Upper lobe of left lung (tissue), 4 donors: ENCODE results near the gene PEA15.

Experiments
- CTCF ChIP-seq, 6 experiments: fragments of 450-650 bp in 4 of 6; fragments of 200-600 bp in 2 of 6; sonication (generic) in 2 of 6; IDR thresholded peaks; one replicate each; pipeline ENCODE4 v1.5.1; 2016 to 2019; ENCODE audit warnings: antibody characterized with exemption in 6 of 6
- EP300 ChIP-seq, 4 donors: sonication (generic); formaldehyde crosslinking; IDR thresholded peaks; one replicate each; pipeline ENCODE4 v1.5.1; 2017; ENCODE audit warnings: antibody characterized with exemption in 4 of 4, control low read depth in 2 of 4

- TF ChIP-seq EP300 (IDR thresholded peaks at IDR 0.05) (no peak), CTCF (IDR thresholded peaks at IDR 0.05) (no peak)
Observed at GRCh38 chr1:160167580-160167979, 37.6 kb upstream of the PEA15 start.
